ENCODE measurements around the gene CYP1B1.
"Not testable (repeated sequence)": the region's sequence is repeated elsewhere in the genome, so short reads cannot be mapped to it uniquely, and the experiment has no call there.

CYP1B1 gene

DNA sequence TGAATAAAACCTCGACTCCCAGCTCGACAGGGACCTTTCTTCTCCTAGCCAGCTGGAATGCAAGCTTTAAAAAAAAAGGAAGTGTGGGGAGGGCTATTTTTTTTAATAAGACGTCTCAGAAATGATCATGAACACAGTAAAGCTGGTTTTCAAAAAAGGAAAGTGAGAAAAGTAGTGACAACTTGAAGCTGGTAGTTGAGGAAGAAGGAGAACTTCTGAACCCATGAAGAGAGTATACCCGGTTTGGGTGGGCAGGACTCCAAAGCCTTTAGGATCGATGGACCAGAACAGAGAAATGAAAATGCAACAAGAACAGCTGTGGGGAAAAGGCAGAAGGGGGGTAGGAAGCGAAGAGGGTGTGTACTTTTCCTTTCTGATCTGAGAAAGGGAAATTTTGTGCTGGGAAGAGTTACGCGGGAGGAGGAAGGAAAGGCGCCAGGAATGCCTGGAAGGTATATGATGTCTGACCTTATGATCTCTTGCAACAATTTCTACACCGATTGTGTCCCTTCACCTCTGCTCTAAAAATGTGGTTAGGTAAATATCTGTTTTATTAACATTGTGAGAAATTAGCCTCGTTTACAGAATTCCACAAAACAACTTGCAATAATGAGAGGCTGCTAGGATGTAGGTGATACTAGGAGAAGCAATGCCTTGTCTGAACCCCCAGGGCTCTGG is 22.6 kb upstream of the CYP1B1 start:
- DNase-seq = no peak

GRCh38 chr2:38097988-38098385 is 22.0 kb upstream of the CYP1B1 start:
- DNase-seq = no peak

GRCh38 chr2:38097258-38097987 is 21.5 kb upstream of the CYP1B1 start:
- no peak for DNase-seq

DNA sequence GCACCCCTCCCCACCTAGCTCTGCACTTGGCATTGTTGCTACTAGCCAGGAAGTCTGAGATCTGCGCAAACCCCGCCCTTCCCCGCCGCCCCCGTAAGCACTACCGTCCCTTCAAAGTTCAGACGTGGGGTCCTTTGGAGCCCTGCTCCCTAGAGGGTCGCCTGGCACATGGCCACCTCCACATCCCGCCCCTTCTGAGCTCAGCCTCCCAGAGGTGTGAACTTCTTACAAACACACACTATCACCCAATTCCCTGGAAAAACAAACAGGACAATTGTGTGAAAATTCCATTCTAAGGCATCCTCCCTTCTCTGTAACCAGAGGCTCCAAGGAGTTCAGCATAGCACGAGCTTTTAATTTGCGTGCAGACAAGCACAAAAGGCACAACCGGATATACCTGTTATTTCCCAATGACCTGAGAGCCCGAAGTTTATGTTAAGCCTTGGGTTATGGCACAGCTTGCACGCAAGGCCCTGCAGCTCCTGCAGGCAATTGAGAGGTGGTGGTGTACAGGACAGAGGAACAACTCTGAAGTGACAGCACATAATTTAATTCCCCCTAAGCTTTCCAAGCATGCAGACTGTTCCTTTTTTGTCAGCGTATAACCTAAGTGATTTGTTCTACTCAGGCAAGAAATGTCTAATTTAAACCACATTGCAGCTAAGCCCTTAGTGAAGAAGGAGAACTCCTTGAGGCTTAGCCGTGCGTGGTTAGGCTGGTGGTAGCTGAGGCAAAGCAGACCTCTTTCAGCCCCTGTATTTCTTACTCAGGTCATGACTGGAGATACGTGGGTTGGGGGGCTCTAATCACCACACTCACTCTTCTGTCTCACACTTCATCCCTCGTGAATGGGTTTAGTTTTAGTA is 20.3 kb upstream of the CYP1B1 start:
- DNase-seq = no peak

DNA sequence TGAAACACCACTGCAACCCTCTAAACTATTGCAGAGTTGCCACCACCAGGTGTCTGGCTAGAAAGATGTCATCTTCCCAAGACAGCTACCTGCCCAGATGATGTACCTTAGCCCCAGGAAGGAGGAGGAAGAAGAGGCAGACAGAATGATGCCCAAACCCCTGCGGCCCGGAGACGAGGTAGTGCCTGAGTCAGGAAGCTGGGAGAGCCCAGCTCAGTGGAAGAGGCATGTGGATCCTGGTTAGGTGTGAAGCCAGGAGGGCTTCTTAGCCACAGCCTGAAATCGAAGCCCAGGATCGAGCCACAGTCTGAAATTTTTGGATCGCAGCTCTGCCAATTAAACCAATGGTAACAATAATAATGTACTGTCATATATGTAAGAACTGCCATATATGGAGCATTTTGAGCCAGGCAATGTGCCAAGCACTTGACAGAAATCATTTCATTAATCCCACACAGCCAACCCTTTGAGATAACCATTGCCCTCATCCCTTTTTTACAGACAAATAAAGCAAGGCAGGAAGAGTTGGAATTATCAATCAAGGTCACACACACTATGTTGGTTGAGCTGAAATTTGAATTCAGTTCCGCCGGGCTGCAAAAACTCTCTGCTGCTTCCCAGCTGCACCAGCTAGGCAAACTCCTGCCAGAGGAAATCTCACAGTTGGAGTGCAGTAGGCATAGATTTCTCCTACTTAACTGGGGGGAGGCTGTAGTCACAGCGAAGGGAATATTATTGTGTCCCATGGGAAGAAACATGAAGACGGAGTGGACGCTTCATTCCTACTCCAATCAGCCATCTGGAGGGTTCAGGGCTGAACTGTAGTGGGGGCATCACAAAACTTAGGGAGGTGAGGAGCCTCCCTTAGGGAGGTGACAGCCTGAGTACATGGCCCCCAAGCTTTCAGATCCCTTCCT is 19.4 kb upstream of the CYP1B1 start:
- peak; percentile 38 for DNase-seq

GRCh38 chr2:38093527-38094165 is 17.7 kb upstream of the CYP1B1 start:
- DNase-seq = no peak

DNA sequence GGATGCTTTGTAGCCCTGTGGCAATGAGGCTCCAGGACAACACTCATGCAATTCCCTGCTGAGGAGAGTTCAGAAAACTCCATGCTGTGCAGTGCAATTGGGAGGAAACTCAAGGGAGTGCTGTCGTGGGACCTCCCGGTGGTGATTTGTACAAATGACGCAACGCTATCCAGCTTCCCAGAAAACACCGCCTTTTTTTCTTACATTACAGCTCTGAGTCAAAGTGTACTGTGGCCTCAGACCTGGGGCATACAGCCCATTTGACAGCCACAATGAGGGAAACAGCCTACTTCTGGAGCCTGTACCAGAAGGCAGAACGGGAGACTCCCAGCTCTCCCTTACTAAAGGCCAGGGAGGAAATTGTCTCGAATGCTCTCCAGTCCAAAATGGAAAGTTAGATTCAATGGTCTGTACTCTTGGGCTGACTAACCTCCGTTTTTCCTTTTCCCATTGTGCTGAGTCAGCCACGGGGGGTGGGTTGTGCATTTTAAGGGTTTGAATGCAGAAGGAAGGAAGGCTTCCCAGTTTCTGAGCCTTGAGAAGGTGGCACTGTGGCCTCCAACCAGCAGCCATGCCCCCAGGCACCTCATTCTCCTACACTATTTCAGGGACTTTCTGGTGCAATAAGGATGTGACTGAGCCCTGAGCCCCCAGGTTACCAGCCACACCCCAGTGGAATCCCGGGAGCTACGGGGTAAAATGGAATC is 16.4 kb upstream of the CYP1B1 start:
- DNase-seq = no peak

DNA sequence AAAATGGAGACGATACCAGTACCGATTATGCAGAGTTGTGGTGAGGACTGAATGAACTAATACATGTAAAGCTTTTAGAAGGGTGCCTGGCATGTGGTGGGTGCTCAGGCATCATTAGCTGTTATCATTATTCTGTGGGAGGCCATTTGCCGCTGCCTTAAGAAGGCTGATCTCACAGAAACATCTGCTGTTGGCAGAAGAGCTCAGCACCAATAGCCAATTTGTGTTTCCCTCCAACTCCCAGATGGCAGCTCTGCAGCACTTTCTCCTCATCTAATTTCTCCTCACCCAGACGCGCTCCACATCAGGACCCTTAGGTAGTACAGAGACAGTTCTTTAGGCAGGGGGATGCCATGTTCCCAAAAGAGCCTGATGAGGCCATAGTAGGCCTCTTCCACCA is 15.8 kb upstream of the CYP1B1 start:
- peak; percentile 98 for DNase-seq

DNA sequence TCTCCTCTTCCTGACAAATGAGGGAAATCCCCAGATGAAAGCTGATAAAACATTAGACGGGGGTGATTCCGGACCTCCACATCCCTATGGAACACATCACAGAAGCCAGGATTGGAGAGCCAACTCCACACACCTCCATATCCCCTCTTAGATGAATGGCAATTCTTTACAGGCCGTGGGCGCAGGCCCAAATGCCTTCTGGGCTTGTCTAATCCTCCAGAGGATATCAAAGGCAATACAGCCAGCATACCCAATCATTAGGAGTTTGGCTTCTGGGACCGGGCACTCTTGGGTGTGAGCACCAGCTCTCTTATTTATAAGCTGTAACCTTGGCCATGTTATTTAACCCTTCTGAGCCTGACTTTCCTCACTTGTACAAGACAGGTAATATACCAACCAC is 15.0 kb upstream of the CYP1B1 start:
- DNase-seq = no peak

- DNase-seq = not testable (repeated sequence)
These were observed 14.3 kb upstream of the CYP1B1 start for GRCh38 chr2:38090212-38090611.

DNA sequence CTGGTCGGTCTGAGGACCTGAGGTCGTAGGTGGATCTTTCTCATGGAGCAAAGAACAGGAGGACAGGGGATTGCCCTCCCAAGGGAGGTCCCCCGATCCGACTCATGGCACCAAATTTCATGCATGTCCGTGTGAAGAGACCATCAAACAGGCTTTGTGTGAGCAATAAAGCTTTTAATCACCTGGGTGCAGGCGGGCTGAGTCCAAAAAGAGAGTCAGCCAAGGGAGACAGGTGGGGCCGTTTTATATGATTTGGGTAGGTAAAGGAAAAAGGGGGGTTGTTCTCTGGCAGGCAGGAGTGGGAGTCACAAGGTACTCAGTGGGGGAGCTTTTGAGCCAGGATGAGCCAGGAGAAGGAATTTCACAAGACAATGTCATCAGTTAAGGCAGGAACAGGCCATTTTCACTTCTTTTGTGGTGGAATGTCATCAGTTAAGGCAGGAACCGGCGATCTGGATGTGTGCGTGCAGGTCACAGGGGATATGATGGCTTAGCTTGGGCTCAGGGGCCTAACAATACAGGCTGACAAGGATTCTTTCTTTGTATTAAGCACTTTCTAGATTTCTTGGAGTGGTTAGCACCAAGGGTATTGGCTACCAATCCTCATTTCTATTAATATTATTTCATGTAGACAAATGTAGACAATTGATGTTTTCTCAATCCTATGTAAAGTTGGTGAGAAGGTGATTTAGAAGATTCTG is 10.2 kb upstream of the CYP1B1 start:
- not testable (repeated sequence) for DNase-seq

- not testable (repeated sequence) for DNase-seq
These were observed 8.6 kb upstream of the CYP1B1 start for GRCh38 chr2:38084556-38084955.

- not testable (repeated sequence) for DNase-seq
These were observed 6.8 kb upstream of the CYP1B1 start for GRCh38 chr2:38082727-38083126.

DNA sequence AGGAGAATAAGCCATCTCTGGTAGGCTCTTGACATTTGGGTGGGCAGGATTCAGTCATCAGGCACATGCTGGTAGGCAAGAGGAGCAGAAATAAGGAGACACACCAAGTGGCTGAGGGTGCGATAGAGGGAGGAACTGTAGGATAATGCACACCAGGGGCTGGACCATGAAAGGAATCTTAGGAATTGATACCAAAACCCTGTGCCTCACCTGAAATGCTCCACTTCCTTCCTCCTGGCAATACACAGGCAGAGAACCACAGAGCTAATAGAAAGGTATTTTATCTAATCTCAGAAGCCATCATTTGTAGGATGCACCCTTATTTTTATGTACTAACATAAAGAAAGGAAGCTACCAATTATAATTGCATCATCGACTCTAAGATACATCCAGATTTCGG is 4.4 kb upstream of the CYP1B1 start:
- no peak for DNase-seq

DNA sequence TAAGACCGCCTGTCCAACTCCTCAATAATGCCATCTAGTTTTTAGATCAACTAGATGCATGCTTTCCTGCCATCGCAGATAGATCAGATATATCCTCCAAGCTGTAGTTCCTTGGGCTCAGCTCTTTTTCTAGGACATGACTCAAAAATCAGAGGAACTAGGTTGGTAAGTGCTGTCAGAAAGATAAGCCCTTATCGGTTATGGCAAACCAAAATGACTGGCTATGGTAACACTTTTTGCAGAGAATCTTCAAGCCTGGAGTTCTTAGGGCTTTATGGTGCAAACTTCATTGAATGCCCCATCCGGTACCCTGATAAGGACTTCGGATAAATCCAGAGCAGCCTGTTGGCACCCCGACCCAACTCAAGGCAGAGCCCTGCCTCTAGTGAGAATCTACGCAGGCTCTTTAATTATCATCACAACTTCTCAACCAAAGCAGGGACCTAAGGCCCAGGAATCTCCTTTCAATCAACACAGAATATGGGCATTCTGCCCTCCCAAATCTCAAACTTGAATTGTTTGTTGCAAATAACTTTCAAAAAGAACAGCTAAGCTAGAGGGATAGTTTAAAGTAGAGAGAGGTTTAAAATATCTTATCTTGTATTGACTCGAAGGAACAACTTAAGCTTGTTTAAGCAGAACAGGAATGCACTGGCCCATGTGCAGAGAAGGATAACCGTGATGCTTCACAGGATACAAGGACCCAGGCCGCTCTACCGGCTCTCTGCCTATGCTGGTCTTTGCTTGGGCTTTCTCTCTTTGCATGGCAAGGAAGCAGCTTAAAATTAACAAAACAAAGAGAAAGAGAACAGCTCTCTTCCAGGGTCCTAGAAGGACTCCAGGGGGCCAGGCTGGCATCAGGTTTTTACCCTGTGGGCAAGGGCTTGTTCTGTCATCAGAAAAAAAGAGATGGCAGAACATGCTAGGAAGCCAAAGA is 3.4 kb upstream of the CYP1B1 start:
- no peak for DNase-seq

- no peak for DNase-seq
These were observed 1.4 kb upstream of the CYP1B1 start for GRCh38 chr2:38077431-38077769.

GRCh38 chr2:38076710-38077430 is 919 bp upstream of the CYP1B1 start:
- DNase-seq = peak; percentile 48

DNA sequence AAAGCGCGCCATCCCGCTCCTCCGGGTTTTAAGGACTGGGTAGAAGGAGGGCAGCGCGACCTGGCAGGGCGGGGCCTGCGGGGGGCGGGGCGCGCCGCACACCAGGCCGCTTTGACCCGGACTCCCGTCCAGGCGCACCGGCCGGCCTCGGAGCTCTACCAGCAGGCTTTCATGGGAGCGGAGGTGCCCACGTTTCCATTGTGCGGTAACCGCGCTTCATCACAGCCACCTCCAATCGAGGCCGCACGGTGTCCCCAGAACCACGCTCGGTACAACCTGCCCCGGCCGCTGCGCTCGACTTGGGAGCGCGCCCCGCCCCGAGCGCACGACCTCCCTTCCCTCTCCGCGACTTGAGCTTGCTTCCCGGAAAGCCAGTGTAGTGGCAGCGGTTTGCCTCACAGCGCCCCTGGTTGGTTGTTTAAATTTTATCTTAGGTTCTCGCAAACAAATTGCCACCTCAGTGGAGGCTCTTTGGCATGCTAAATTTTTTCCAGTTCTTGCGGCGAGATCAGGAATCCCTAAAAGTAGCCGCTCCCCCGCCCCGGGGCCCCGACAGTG is 280 bp upstream of the CYP1B1 start:
- DNase-seq = peak; percentile 48

Measured in NCI-H524 treated with DMSO at 0.1 percent for 48 hours (cell line).